Osteoblast (primary cell): ENCODE measurements around the gene NPIPA1. TPM values are rescaled to one million over a fixed set of nuclear protein-coding genes. Genes with fewer than 3 reads are reported as not detected.
"Not testable (repeated sequence)": the region's sequence is repeated elsewhere in the genome, so short reads cannot be mapped to it uniquely, and the experiment has no call there.

Experiments
- DNase-seq: peaks from one replicate; pipeline ENCODE4 v3.0.0; 2011; ENCODE audit warnings: low spot score, mixed read lengths; ENCODE audit not compliant: insufficient read length; ENCODE audit errors: missing footprints
- H2AFZ ChIP-seq: 2 replicates; pipeline ENCODE4 v1.6.0; 2011; ENCODE audit warnings: mild to moderate bottlenecking, low read length
- H3K27ac ChIP-seq: 2 replicates; pipeline ENCODE4 v1.5.1; 2011; ENCODE audit warnings: mild to moderate bottlenecking, low read depth, low read length, moderate library complexity
- H3K27me3 ChIP-seq: 2 replicates; pipeline ENCODE4 v1.6.0; 2012; ENCODE audit warnings: mild to moderate bottlenecking, control low read depth, inconsistent platforms, low read length, moderate library complexity; ENCODE audit not compliant: insufficient read depth
- H3K36me3 ChIP-seq: 2 replicates; pipeline ENCODE4 v1.5.1; 2011; ENCODE audit warnings: mild to moderate bottlenecking, low read length, control low read depth, moderate library complexity; ENCODE audit not compliant: insufficient read depth
- H3K4me1 ChIP-seq: 2 replicates; pipeline ENCODE4 v1.5.1; 2011; ENCODE audit warnings: mild to moderate bottlenecking, low read length, control low read depth, moderate library complexity; ENCODE audit not compliant: insufficient read depth
- H3K4me2 ChIP-seq: 2 replicates; pipeline ENCODE4 v1.6.0; 2011; ENCODE audit warnings: mild to moderate bottlenecking, low read length; ENCODE audit not compliant: insufficient read depth
- H3K4me3 ChIP-seq: fragments of 200-600 bp; sonication (generic); 3 replicates; pipeline ENCODE4 v1.5.1; 2012; ENCODE audit warnings: mild to moderate bottlenecking, low read length, inconsistent platforms; ENCODE audit not compliant: insufficient read depth
- H3K79me2 ChIP-seq: 2 replicates; pipeline ENCODE4 v1.6.0; 2012; ENCODE audit warnings: mild to moderate bottlenecking, low read length, control low read depth, inconsistent platforms; ENCODE audit not compliant: insufficient read depth
- H3K9me3 ChIP-seq: 2 replicates; pipeline ENCODE4 v1.5.1; 2011; ENCODE audit warnings: low read depth, low read length, control low read depth
- H4K20me1 ChIP-seq: 2 replicates; pipeline ENCODE4 v1.6.0; 2012; ENCODE audit warnings: mild to moderate bottlenecking, low read length, control low read depth; ENCODE audit not compliant: insufficient read depth
- CTCF ChIP-seq: IDR thresholded peaks from 2 replicates; pipeline ENCODE4 v1.5.1; 2011; ENCODE audit warnings: mild to moderate bottlenecking, low read depth, low read length, moderate library complexity; ENCODE audit errors: extremely low read depth
- total RNA-seq: library from RNA; depleted of rRNA; stranded (reverse); fragments of >200 nt; gene quantifications from 2 replicates; pipeline ENCODE4 v1.2.3, GENCODE V29; 2012

The NPIPA1 gene
- total RNA-seq, 1 donor, result 52.1 TPM

- H3K27me3 ChIP-seq, result peaks cover 15% of the 10 kb centered on the region
Measured at GRCh38 chr16:14961405-14962186, 24.4 kb downstream of the NPIPA1 start.

GRCh38 chr16:14963281-14964173, 26.3 kb downstream of the NPIPA1 start:
- TF ChIP-seq CTCF, result no peak
- Histone ChIP-seq H3K4me2 (no peak overlapping the region), H3K4me3 (no peak overlapping the region), H3K9me3 (peaks cover 4% of the 10 kb centered on the region), H3K4me1 (no peaks in the 10 kb centered on the region), H3K79me2 (no peaks in the 10 kb centered on the region), H3K27me3 (peaks cover 15% of the 10 kb centered on the region), H3K27ac (no peak overlapping the region), H2AFZ (no peak overlapping the region), H4K20me1 (no peaks in the 10 kb centered on the region), H3K36me3 (no peaks in the 10 kb centered on the region)
- DNase-seq, result peak; percentile 44

More at GRCh38 chr16:14961405-14962186, 24.4 kb downstream of the NPIPA1 start:
- Histone ChIP-seq H3K27ac (no peak overlapping the region), H3K4me3 (no peak overlapping the region), H3K36me3 (no peaks in the 10 kb centered on the region), H3K79me2 (no peaks in the 10 kb centered on the region), H3K4me1 (no peaks in the 10 kb centered on the region), H3K9me3 (peaks cover 4% of the 10 kb centered on the region), H3K4me2 (no peak overlapping the region), H2AFZ (no peak overlapping the region), H4K20me1 (no peaks in the 10 kb centered on the region)
- TF ChIP-seq CTCF, result no peak
- DNase-seq, result peak; percentile 43

- DNase-seq, result no peak
- Histone ChIP-seq H3K9me3 (peaks cover 4% of the 10 kb centered on the region), H3K27me3 (peaks cover 13% of the 10 kb centered on the region), H3K79me2 (no peaks in the 10 kb centered on the region), H4K20me1 (no peaks in the 10 kb centered on the region), H3K4me1 (no peaks in the 10 kb centered on the region), H3K4me3 (no peak overlapping the region), H3K36me3 (no peaks in the 10 kb centered on the region), H3K27ac (no peak overlapping the region), H2AFZ (no peak overlapping the region), H3K4me2 (no peak overlapping the region)
- no peak for TF ChIP-seq CTCF
Measured at GRCh38 chr16:14965328-14965727, 28.1 kb downstream of the NPIPA1 start.

- not testable (repeated sequence) for H3K4me1 ChIP-seq, DNase-seq, H3K27me3 ChIP-seq, H3K4me3 ChIP-seq, H3K4me2 ChIP-seq, H3K79me2 ChIP-seq, H3K36me3 ChIP-seq, H3K9me3 ChIP-seq, H2AFZ ChIP-seq, H4K20me1 ChIP-seq, H3K27ac ChIP-seq
Measured at GRCh38 chr16:14969795-14970194, 32.6 kb downstream of the NPIPA1 start.

- peak; percentile 26 for DNase-seq
Measured at GRCh38 chr16:14971621-14972228, 34.5 kb downstream of the NPIPA1 start.

GRCh38 chr16:14973785-14974322, 36.6 kb downstream of the NPIPA1 start:
- H3K9me3 ChIP-seq, H3K27ac ChIP-seq, DNase-seq, H3K27me3 ChIP-seq, H3K36me3 ChIP-seq: not testable (repeated sequence)
- Histone ChIP-seq H2AFZ (peak overlapping the region; percentile 87), H3K4me1 (peaks cover 12% of the 10 kb centered on the region), H3K4me2 (peak overlapping the region; percentile 89), H3K4me3 (peak overlapping the region; percentile 95), H4K20me1 (peaks cover 22% of the 10 kb centered on the region), H3K79me2 (peaks cover 42% of the 10 kb centered on the region)

More at GRCh38 chr16:14971621-14972228, 34.5 kb downstream of the NPIPA1 start:
- Histone ChIP-seq H3K4me1 (peaks cover 12% of the 10 kb centered on the region), H4K20me1 (peaks cover 11% of the 10 kb centered on the region), H3K79me2 (peaks cover 25% of the 10 kb centered on the region)
- not testable (repeated sequence) for H3K4me3 ChIP-seq, H3K27me3 ChIP-seq, H2AFZ ChIP-seq, H3K27ac ChIP-seq, H3K4me2 ChIP-seq, H3K36me3 ChIP-seq, H3K9me3 ChIP-seq
